Fibroblast of lung (primary cell): Measurements from ENCODE around the gene LAPTM5. TPM values are rescaled to one million over a fixed set of nuclear protein-coding genes. Genes with fewer than 3 reads are reported as not detected.
A peak's percentile ranks its signal among the peaks of the same experiment; 100 is the strongest.

Experiments used
- DNase-seq, 2 donors: peaks; one replicate each; pipeline versions ENCODE4 v3.0.0 to v3.0.0-alpha.2; 2010; ENCODE audit warnings: low read depth in 2 of 2
- H2AFZ ChIP-seq: 2 replicates; pipeline ENCODE4 v1.5.1; 2012; ENCODE audit warnings: low read length, control low read depth, inconsistent platforms
- H3K27ac ChIP-seq: 2 replicates; pipeline ENCODE4 v1.5.1; 2011; ENCODE audit warnings: low read length, control low read depth; ENCODE audit not compliant: insufficient read depth
- H3K27me3 ChIP-seq: 2 replicates; pipeline ENCODE4 v1.5.1; 2011; ENCODE audit warnings: mild to moderate bottlenecking, low read length; ENCODE audit not compliant: control insufficient read depth, insufficient read depth
- H3K36me3 ChIP-seq: 2 replicates; pipeline ENCODE4 v1.5.1; 2011; ENCODE audit warnings: low read length; ENCODE audit not compliant: control insufficient read depth, insufficient read depth
- H3K4me1 ChIP-seq: 2 replicates; pipeline ENCODE4 v1.5.1; 2011; ENCODE audit warnings: low read length; ENCODE audit not compliant: control insufficient read depth, insufficient read depth; ENCODE audit errors: extremely low read depth
- H3K4me2 ChIP-seq: 2 replicates; pipeline ENCODE4 v1.5.1; 2011; ENCODE audit warnings: low read length, control low read depth; ENCODE audit not compliant: insufficient read depth; ENCODE audit errors: extremely low read depth
- H3K4me3 ChIP-seq, 4 experiments: fragments of 200-600 bp in 1 of 4; sonication (generic) in 1 of 4; replicated peaks in 1 of 4; 2 replicates each; pipeline ENCODE4 v1.5.1; 2011 to 2016; ENCODE audit warnings: low read length in 4 of 4, low read depth in 3 of 4, mild to moderate bottlenecking in 3 of 4, control low read depth in 2 of 4, inconsistent platforms in 1 of 4, mixed read lengths in 1 of 4; ENCODE audit not compliant: insufficient read depth in 1 of 4; ENCODE audit errors: control extremely low read depth in 1 of 4
- H3K79me2 ChIP-seq: 2 replicates; pipeline ENCODE4 v1.5.1; 2012; ENCODE audit warnings: mild to moderate bottlenecking, low read length, inconsistent platforms; ENCODE audit not compliant: control insufficient read depth, insufficient read depth
- H3K9ac ChIP-seq: 2 replicates; pipeline ENCODE4 v1.5.1; 2011; ENCODE audit warnings: mild to moderate bottlenecking, low read length, control low read depth; ENCODE audit not compliant: insufficient read depth
- H3K9me3 ChIP-seq: 2 replicates; pipeline ENCODE4 v1.5.1; 2012; ENCODE audit warnings: low read depth, low read length; ENCODE audit not compliant: control insufficient read depth, insufficient read depth
- H4K20me1 ChIP-seq: 2 replicates; pipeline ENCODE4 v1.5.1; 2011; ENCODE audit warnings: low read length; ENCODE audit not compliant: control insufficient read depth, insufficient read depth; ENCODE audit errors: extremely low read depth
- CTCF ChIP-seq, 2 donors: IDR thresholded peaks in 1 of 2; conservative IDR thresholded peaks in 1 of 2; 1 replicate in 1 of 2; 2 replicates in 1 of 2; pipeline ENCODE4 v1.5.1; 2011 to 2012; ENCODE audit warnings: low read length in 2 of 2, control low read depth in 1 of 2, inconsistent platforms in 1 of 2, low read depth in 1 of 2, mild to moderate bottlenecking in 1 of 2
- EZH2 ChIP-seq: IDR thresholded peaks from 2 replicates; pipeline ENCODE4 v1.5.1; 2012; ENCODE audit warnings: low read length, control low read depth, mild to moderate bottlenecking; ENCODE audit errors: missing control alignments
- polyA plus RNA-seq, 2 donors: library from polyadenylated mRNA; depleted of rRNA in 1 of 2; stranded (reverse) in 1 of 2; unstranded in 1 of 2; fragments of >200 nt; gene quantifications; 2 replicates each; pipeline ENCODE4 v1.2.1, GENCODE V29; 2011 to 2012; ENCODE audit warnings: missing spikeins in 1 of 2
- total RNA-seq: library from RNA; depleted of rRNA; stranded (reverse); fragments of >200 nt; gene quantifications from 2 replicates; pipeline ENCODE4 v1.2.1, GENCODE V29; 2014

LAPTM5 gene
- total and polyA plus RNA-seq, 2 donors (not counting 1 experiment from before 2014, with no cell fraction given) = under 0.01 to 0.32 TPM

- TF ChIP-seq EZH2 = no peak
- TF ChIP-seq CTCF (conservative IDR thresholded peaks at IDR 0.05 in 1 of 2, IDR thresholded peaks at IDR 0.05 in 1 of 2; ENCODE audit: low read depth in 1 of 2, low read length in 2 of 2) = peak; percentile 92 to 95
- Histone ChIP-seq H3K27me3 (peaks cover 5% of the 10 kb centered on the region), H3K79me2 (no peaks in the 10 kb centered on the region), H3K9ac (no peak overlapping the region), H3K9me3 (no peaks in the 10 kb centered on the region), H3K4me3 (no peak overlapping the region), H3K36me3 (no peaks in the 10 kb centered on the region), H2AFZ (no peak overlapping the region), H4K20me1 (no peaks in the 10 kb centered on the region), H3K4me2 (no peak overlapping the region), H3K27ac (no peak overlapping the region), H3K4me1 (no peaks in the 10 kb centered on the region)
- peak; percentile 38 to 59 for DNase-seq
Measured at GRCh38 chr1:30707412-30708360, 49.9 kb downstream of the LAPTM5 start.

- Histone ChIP-seq H3K9ac (no peak overlapping the region), H3K36me3 (no peaks in the 10 kb centered on the region), H3K27me3 (no peaks in the 10 kb centered on the region), H2AFZ (no peak overlapping the region), H3K4me1 (no peaks in the 10 kb centered on the region), H3K9me3 (no peaks in the 10 kb centered on the region), H3K4me3 (no peak overlapping the region), H4K20me1 (no peaks in the 10 kb centered on the region), H3K79me2 (no peaks in the 10 kb centered on the region), H3K27ac (no peak overlapping the region), H3K4me2 (no peak overlapping the region)
- DNase-seq = peak; percentile 24 to 30
- TF ChIP-seq EZH2 = no peak
- TF ChIP-seq CTCF (conservative IDR thresholded peaks at IDR 0.05 in 1 of 2, IDR thresholded peaks at IDR 0.05 in 1 of 2; ENCODE audit: low read depth in 1 of 2, low read length in 2 of 2) = no peak
Measured at GRCh38 chr1:30706528-30706927, 51.0 kb downstream of the LAPTM5 start.

- H3K27me3 ChIP-seq = no peaks in the 10 kb centered on the region
- no peaks in the 10 kb centered on the region for H3K79me2 ChIP-seq
- H3K4me3 ChIP-seq = no peak overlapping the region
- TF ChIP-seq EZH2 = no peak
- no peak for TF ChIP-seq CTCF (conservative IDR thresholded peaks at IDR 0.05 in 1 of 2, IDR thresholded peaks at IDR 0.05 in 1 of 2; ENCODE audit: low read depth in 1 of 2, low read length in 2 of 2)
- H3K9me3 ChIP-seq = no peaks in the 10 kb centered on the region
- DNase-seq = no peak
- H2AFZ ChIP-seq = no peak overlapping the region
- peaks cover 8% of the 10 kb centered on the region for H3K4me1 ChIP-seq
- H4K20me1 ChIP-seq = no peaks in the 10 kb centered on the region
- H3K4me2 ChIP-seq = no peak overlapping the region
- H3K27ac ChIP-seq = no peak overlapping the region
- no peaks in the 10 kb centered on the region for H3K36me3 ChIP-seq
- H3K9ac ChIP-seq = no peak overlapping the region
Measured at GRCh38 chr1:30705698-30706097, 51.9 kb downstream of the LAPTM5 start.
